CD4-positive, alpha-beta memory T cell (primary cell): Measurements from ENCODE around the gene AMIGO2. TPM values are rescaled to one million over a fixed set of nuclear protein-coding genes. Genes with fewer than 3 reads are reported as not detected.

ENCODE experiments used
- CTCF ChIA-PET: fragments of 350-600 bp; sonication (Branson Sonifier 250); formaldehyde crosslinking; loops from one replicate; lab custom pipeline; 2021; ENCODE audit warnings: inconsistent platforms; ENCODE audit not compliant: partially characterized antibody; lab: Charles Lee
- POLR2A ChIA-PET: fragments of 350-600 bp; sonication (Branson Sonifier 250); formaldehyde crosslinking; loops from one replicate; lab custom pipeline; 2021; ENCODE audit not compliant: partially characterized antibody; lab: Charles Lee
- DNase-seq, 5 donors: peaks; one replicate each; pipeline versions ENCODE4 v3.0.0 to v3.0.0-alpha.2; 2020 to 2022; ENCODE audit warnings: mixed read lengths in 1 of 5
- H3K27ac ChIP-seq: one replicate; pipeline ENCODE4 v1.7.0; 2013; ENCODE audit warnings: low read depth, low read length
- H3K27me3 ChIP-seq: 2 replicates; pipeline ENCODE4 v1.7.0; 2013; ENCODE audit warnings: mild to moderate bottlenecking, low read length, moderate library complexity; ENCODE audit not compliant: insufficient read depth
- H3K36me3 ChIP-seq: 2 replicates; pipeline ENCODE4 v1.7.0; 2013; ENCODE audit warnings: mild to moderate bottlenecking, low read length, moderate library complexity; ENCODE audit not compliant: insufficient read depth
- H3K4me1 ChIP-seq: 2 replicates; pipeline ENCODE4 v1.7.0; 2013; ENCODE audit warnings: mild to moderate bottlenecking, low read length, moderate library complexity; ENCODE audit not compliant: insufficient read depth
- H3K4me3 ChIP-seq, 2 donors: one replicate each; pipeline ENCODE4 v1.7.0; 2013; ENCODE audit warnings: low read length in 2 of 2, mild to moderate bottlenecking in 1 of 2
- H3K9me3 ChIP-seq, 2 donors: one replicate each; pipeline ENCODE4 v1.7.0; 2013; ENCODE audit warnings: low read length in 2 of 2, control low read depth in 1 of 2; ENCODE audit not compliant: control insufficient read depth in 1 of 2
- H3K27ac Mint-ChIP-seq, 7 donors: one replicate each; pipeline ENCODE4 v1.8.0; 2020 to 2021; ENCODE audit warnings: mixed read lengths in 7 of 7, mild to moderate bottlenecking in 6 of 7, inconsistent platforms in 3 of 7, moderate library complexity in 3 of 7
- H3K27me3 Mint-ChIP-seq, 2 donors: one replicate each; pipeline ENCODE4 v1.8.0; 2020 to 2021; ENCODE audit warnings: mixed read lengths in 2 of 2
- H3K36me3 Mint-ChIP-seq, 2 donors: one replicate each; pipeline ENCODE4 v1.8.0; 2020 to 2021; ENCODE audit warnings: mixed read lengths in 2 of 2, inconsistent platforms in 1 of 2, mild to moderate bottlenecking in 1 of 2
- H3K4me1 Mint-ChIP-seq, 4 donors: one replicate each; pipeline ENCODE4 v1.8.0; 2020 to 2021; ENCODE audit warnings: mixed read lengths in 4 of 4, mild to moderate bottlenecking in 1 of 4
- H3K4me3 Mint-ChIP-seq, 8 donors: one replicate each; pipeline ENCODE4 v1.8.0; 2020 to 2021; ENCODE audit warnings: mixed read lengths in 8 of 8, mild to moderate bottlenecking in 7 of 8, moderate library complexity in 6 of 8, inconsistent platforms in 3 of 8
- H3K9me3 Mint-ChIP-seq, 8 donors: one replicate each; pipeline ENCODE4 v1.8.0; 2020 to 2021; ENCODE audit warnings: mixed read lengths in 8 of 8, mild to moderate bottlenecking in 5 of 8, inconsistent platforms in 3 of 8, moderate library complexity in 1 of 8
- intact Hi-C: fragments of 100-400 bp; cut with micrococcal nuclease; formaldehyde crosslinking; loops from one replicate; pipeline ENCODE4 v1.15.1; 2023
- polyA plus RNA-seq, 2 donors: library from polyadenylated mRNA; unstranded; fragments of 300-500 nt; fragmentation: Illumina TruSeq; gene quantifications; one replicate each; pipeline ENCODE4 v1.2.3, GENCODE V29; 2021
- total RNA-seq, 2 experiments: library from RNA; stranded (reverse); gene quantifications; one replicate each; pipeline ENCODE4 v1.2.3, GENCODE V29; 2021

Gene AMIGO2
- total RNA-seq (10 to 100 TPM; 12.8 to 13.1 TPM), polyA plus RNA-seq (10 to 100 TPM; 15.0 to 17.0 TPM)

- no peaks in the 10 kb centered on the region for H3K9me3 Mint-ChIP-seq
- H3K4me1 Mint-ChIP-seq: peaks cover 52 to 83% (median 66%) of the 10 kb centered on the region in 4 donors
- CTCF ChIA-PET: interaction anchor here (0.6 to 7.8 kb wide), 22 partner anchors 9 to 662 kb away, joined by 3 to 71 read pairs (median 4); no protein-coding TSS in a partner anchor
- intact Hi-C loops: loop anchor here (1.0 to 2.0 kb wide), 4 partner anchors 47 to 318 kb away; no protein-coding TSS in a partner anchor
- Histone ChIP-seq H3K4me3 (peak within 1 kb of the TSS; percentile 91 to 92), H3K4me1 (peaks cover 66% of the 10 kb centered on the region), H3K9me3 (no peaks in the 10 kb centered on the region), H3K27ac (peak within 1 kb of the TSS; percentile 74), H3K36me3 (no peaks in the 10 kb centered on the region), H3K27me3 (no peaks in the 10 kb centered on the region)
- DNase-seq: peak; percentile 43 to 63 (median 51)
- peak within 1 kb of the TSS; percentile 92 to 99 (median 98) for H3K27ac Mint-ChIP-seq
- peaks cover 0 to 15% of the 10 kb centered on the region in 2 donors for H3K36me3 Mint-ChIP-seq
- H3K27me3 Mint-ChIP-seq: peaks cover 0 to 1% of the 10 kb centered on the region in 2 donors
- POLR2A ChIA-PET: interaction anchor here (0.6 to 9.5 kb wide), 43 partner anchors 9 to 1089 kb away, joined by 3 to 154 read pairs (median 4); partner anchors contain the start of genes SCAF11 and SLC38A1
- peak within 1 kb of the TSS; percentile 96 to 99 (median 98) for H3K4me3 Mint-ChIP-seq
Observed at GRCh38 chr12:47079468-47079980, at the start of gene AMIGO2, which contains the start of gene PCED1B. Gene AMIGO2, minus strand, starts transcription at chr12:47079959. Its CDS starts 957 bp downstream, at chr12:47079002. Gene PCED1B, plus strand, starts transcription at chr12:47079621. Its CDS starts 155,443 bp downstream, at chr12:47235064.

- Mint-ChIP-seq H3K4me1 (peaks cover 0 to 13% (median 12%) of the 10 kb centered on the region in 4 donors), H3K36me3 (peaks cover 17 to 40% of the 10 kb centered on the region in 2 donors), H3K4me3 (no peak overlapping the region), H3K27me3 (no peaks in the 10 kb centered on the region), H3K9me3 (no peaks in the 10 kb centered on the region), H3K27ac (no peak overlapping the region)
- intact Hi-C loops: no loop called here
- no peak overlapping the region for H3K27ac ChIP-seq
- H3K36me3 ChIP-seq: no peaks in the 10 kb centered on the region
- no peaks in the 10 kb centered on the region for H3K4me1 ChIP-seq
- DNase-seq: no peak
- H3K4me3 ChIP-seq: no peak overlapping the region
- ChIA-PET CTCF (no interaction called here), POLR2A (no interaction called here)
- no peaks in the 10 kb centered on the region for H3K9me3 ChIP-seq
- H3K27me3 ChIP-seq: no peaks in the 10 kb centered on the region
Observed at GRCh38 chr12:47126246-47126645, 46.5 kb upstream of the AMIGO2 start.

GRCh38 chr12:47124451-47124850 is 44.7 kb upstream of the AMIGO2 start:
- H3K9me3 ChIP-seq: no peaks in the 10 kb centered on the region
- ChIA-PET CTCF (no interaction called here), POLR2A (no interaction called here)
- Mint-ChIP-seq H3K9me3 (no peaks in the 10 kb centered on the region), H3K27ac (no peak overlapping the region), H3K4me1 (peaks cover 0 to 15% (median 12%) of the 10 kb centered on the region in 4 donors), H3K27me3 (no peaks in the 10 kb centered on the region), H3K4me3 (no peak overlapping the region), H3K36me3 (peaks cover 20 to 45% of the 10 kb centered on the region in 2 donors)
- DNase-seq: no peak
- no peak overlapping the region for H3K27ac ChIP-seq
- intact Hi-C loops: no loop called here
- no peaks in the 10 kb centered on the region for H3K36me3 ChIP-seq
- H3K4me1 ChIP-seq: no peaks in the 10 kb centered on the region
- H3K27me3 ChIP-seq: no peaks in the 10 kb centered on the region
- no peak overlapping the region for H3K4me3 ChIP-seq

- Histone ChIP-seq H3K4me1 (no peaks in the 10 kb centered on the region), H3K36me3 (no peaks in the 10 kb centered on the region), H3K27me3 (no peaks in the 10 kb centered on the region), H3K27ac (no peak overlapping the region), H3K4me3 (no peak overlapping the region), H3K9me3 (no peaks in the 10 kb centered on the region)
- intact Hi-C loops: no loop called here
- POLR2A ChIA-PET: no interaction called here
- DNase-seq: no peak
- Mint-ChIP-seq H3K27me3 (no peaks in the 10 kb centered on the region), H3K4me1 (peaks cover 0 to 15% (median 11%) of the 10 kb centered on the region in 4 donors), H3K27ac (peak overlapping the region in 2 of 7 donors; percentile 9 to 57), H3K36me3 (peaks cover 24 to 47% of the 10 kb centered on the region in 2 donors), H3K9me3 (no peaks in the 10 kb centered on the region), H3K4me3 (no peak overlapping the region)
- CTCF ChIA-PET: no interaction called here
Observed at GRCh38 chr12:47123730-47124129, 44.0 kb upstream of the AMIGO2 start.

- Mint-ChIP-seq H3K27me3 (no peaks in the 10 kb centered on the region), H3K4me3 (no peak overlapping the region), H3K9me3 (peaks cover 0 to 2% (median 0%) of the 10 kb centered on the region in 8 donors), H3K4me1 (peaks cover 0 to 17% (median 13%) of the 10 kb centered on the region in 4 donors), H3K36me3 (peaks cover 28 to 48% of the 10 kb centered on the region in 2 donors), H3K27ac (no peak overlapping the region)
- Histone ChIP-seq H3K4me1 (no peaks in the 10 kb centered on the region), H3K27me3 (no peaks in the 10 kb centered on the region), H3K4me3 (no peak overlapping the region), H3K27ac (no peak overlapping the region), H3K9me3 (no peaks in the 10 kb centered on the region), H3K36me3 (no peaks in the 10 kb centered on the region)
- intact Hi-C loops: no loop called here
- ChIA-PET CTCF (no interaction called here), POLR2A (no interaction called here)
- DNase-seq: no peak
Observed at GRCh38 chr12:47122602-47123001, 42.8 kb upstream of the AMIGO2 start.

GRCh38 chr12:47121146-47121545 is 41.4 kb upstream of the AMIGO2 start:
- Histone ChIP-seq H3K4me3 (no peak overlapping the region), H3K36me3 (no peaks in the 10 kb centered on the region), H3K9me3 (no peaks in the 10 kb centered on the region), H3K27ac (no peak overlapping the region), H3K4me1 (no peaks in the 10 kb centered on the region), H3K27me3 (no peaks in the 10 kb centered on the region)
- peaks cover 0 to 17% (median 13%) of the 10 kb centered on the region in 4 donors for H3K4me1 Mint-ChIP-seq
- H3K9me3 Mint-ChIP-seq: peaks cover 0 to 6% (median 0%) of the 10 kb centered on the region in 8 donors
- DNase-seq: no peak
- CTCF ChIA-PET: no interaction called here
- H3K27me3 Mint-ChIP-seq: no peaks in the 10 kb centered on the region
- peaks cover 28 to 46% of the 10 kb centered on the region in 2 donors for H3K36me3 Mint-ChIP-seq
- H3K4me3 Mint-ChIP-seq: no peak overlapping the region
- intact Hi-C loops: no loop called here
- POLR2A ChIA-PET: no interaction called here
- H3K27ac Mint-ChIP-seq: no peak overlapping the region

GRCh38 chr12:47120736-47121135 is 41.0 kb upstream of the AMIGO2 start:
- H3K27ac Mint-ChIP-seq: peak overlapping the region in 2 of 7 donors; percentile 37 to 39
- CTCF ChIA-PET: no interaction called here

More at GRCh38 chr12:47120736-47121135, 41.0 kb upstream of the AMIGO2 start:
- no peak overlapping the region for H3K27ac ChIP-seq
- H3K27me3 ChIP-seq: no peaks in the 10 kb centered on the region
- H3K27me3 Mint-ChIP-seq: no peaks in the 10 kb centered on the region
- peaks cover 31 to 46% of the 10 kb centered on the region in 2 donors for H3K36me3 Mint-ChIP-seq
- no peak overlapping the region for H3K4me3 ChIP-seq
- H3K9me3 ChIP-seq: no peaks in the 10 kb centered on the region
- POLR2A ChIA-PET: no interaction called here
- intact Hi-C loops: no loop called here
- H3K4me1 ChIP-seq: no peaks in the 10 kb centered on the region
- peaks cover 0 to 6% (median 0%) of the 10 kb centered on the region in 8 donors for H3K9me3 Mint-ChIP-seq
- H3K4me1 Mint-ChIP-seq: peaks cover 0 to 18% (median 13%) of the 10 kb centered on the region in 4 donors
- no peak for DNase-seq
- H3K4me3 Mint-ChIP-seq: no peak overlapping the region
- no peaks in the 10 kb centered on the region for H3K36me3 ChIP-seq
